Fibroblast of pulmonary artery (primary cell): ENCODE measurements around the gene ADAMTS2.

Experiments used
- DNase-seq: peaks from one replicate; pipeline ENCODE4 v3.0.0-alpha.2; 2010; ENCODE audit warnings: low read depth
- H3K4me3 ChIP-seq: replicated peaks from 2 replicates; pipeline ENCODE4 v1.5.1; 2011; ENCODE audit warnings: low read depth, mild to moderate bottlenecking, control low read depth, low read length, moderate library complexity
- CTCF ChIP-seq: IDR thresholded peaks from 2 replicates; pipeline ENCODE4 v1.5.1; 2011; ENCODE audit warnings: mild to moderate bottlenecking, control low read depth, low read length, inconsistent platforms; ENCODE audit errors: missing control alignments

ADAMTS2 gene

GRCh38 chr5:179331591-179332375, 13.5 kb downstream of the ADAMTS2 start:
- no peak overlapping the region for H3K4me3 ChIP-seq
- TF ChIP-seq CTCF = no peak
- DNase-seq = no peak

- no peak overlapping the region for H3K4me3 ChIP-seq
- TF ChIP-seq CTCF = no peak
- no peak for DNase-seq
Observed at GRCh38 chr5:179330186-179330900, 14.9 kb downstream of the ADAMTS2 start.

GRCh38 chr5:179328291-179328690, 17.0 kb downstream of the ADAMTS2 start:
- DNase-seq = no peak
- no peak for TF ChIP-seq CTCF
- H3K4me3 ChIP-seq = no peak overlapping the region

GRCh38 chr5:179327021-179327735, 18.1 kb downstream of the ADAMTS2 start:
- no peak for DNase-seq
- H3K4me3 ChIP-seq = no peak overlapping the region
- TF ChIP-seq CTCF = no peak

GRCh38 chr5:179326122-179326927, 18.9 kb downstream of the ADAMTS2 start:
- peak; percentile 61 for DNase-seq
- H3K4me3 ChIP-seq = no peak overlapping the region
- no peak for TF ChIP-seq CTCF

- no peak for DNase-seq
- TF ChIP-seq CTCF = no peak
- no peak overlapping the region for H3K4me3 ChIP-seq
Observed at GRCh38 chr5:179325296-179326031, 19.8 kb downstream of the ADAMTS2 start.
